Left lobe of liver (tissue), 2 donors: ENCODE data around the gene NEUROG1. TPM values are rescaled to one million over a fixed set of nuclear protein-coding genes. Genes with fewer than 3 reads are reported as not detected.
A peak's percentile ranks its signal among the peaks of the same experiment; 100 is the strongest.

ENCODE experiments used
- ATAC-seq: fragments of 200-7000 bp; cut with Tn5 transposase; one replicate; pipeline ENCODE4 v1.9.1; 2020; ENCODE audit warnings: mild to moderate bottlenecking, moderate library complexity
- DNase-seq: peaks from one replicate; pipeline ENCODE4 v3.0.0-alpha.2; 2020; ENCODE audit warnings: low spot score
- total RNA-seq: library from RNA; stranded (reverse); gene quantifications from one replicate; pipeline ENCODE4 v1.2.1, GENCODE V29; 2021
- donor health status: DM: no; HTN: no; CAD: no; lungs with moderate emphysema.
- donor health status: DM: no; HTN: yes; CAD: no.

Gene NEUROG1
- total RNA-seq, 1 donor from 2014 or later = not detected

GRCh38 chr5:135565266-135565665 is 29.5 kb upstream of the NEUROG1 start:
- no peak for DNase-seq
- no peak for ATAC-seq

GRCh38 chr5:135564331-135564730 is 28.6 kb upstream of the NEUROG1 start:
- DNase-seq (no peak), ATAC-seq (no peak)

- ATAC-seq (no peak), DNase-seq (no peak)
Measured at GRCh38 chr5:135561266-135561665, 25.5 kb upstream of the NEUROG1 start.

- DNase-seq = peak; percentile 66
- ATAC-seq = peak; percentile 96
Measured at GRCh38 chr5:135560858-135561257, 25.1 kb upstream of the NEUROG1 start.

GRCh38 chr5:135559354-135559753 is 23.6 kb upstream of the NEUROG1 start:
- DNase-seq (no peak), ATAC-seq (no peak)

DNA sequence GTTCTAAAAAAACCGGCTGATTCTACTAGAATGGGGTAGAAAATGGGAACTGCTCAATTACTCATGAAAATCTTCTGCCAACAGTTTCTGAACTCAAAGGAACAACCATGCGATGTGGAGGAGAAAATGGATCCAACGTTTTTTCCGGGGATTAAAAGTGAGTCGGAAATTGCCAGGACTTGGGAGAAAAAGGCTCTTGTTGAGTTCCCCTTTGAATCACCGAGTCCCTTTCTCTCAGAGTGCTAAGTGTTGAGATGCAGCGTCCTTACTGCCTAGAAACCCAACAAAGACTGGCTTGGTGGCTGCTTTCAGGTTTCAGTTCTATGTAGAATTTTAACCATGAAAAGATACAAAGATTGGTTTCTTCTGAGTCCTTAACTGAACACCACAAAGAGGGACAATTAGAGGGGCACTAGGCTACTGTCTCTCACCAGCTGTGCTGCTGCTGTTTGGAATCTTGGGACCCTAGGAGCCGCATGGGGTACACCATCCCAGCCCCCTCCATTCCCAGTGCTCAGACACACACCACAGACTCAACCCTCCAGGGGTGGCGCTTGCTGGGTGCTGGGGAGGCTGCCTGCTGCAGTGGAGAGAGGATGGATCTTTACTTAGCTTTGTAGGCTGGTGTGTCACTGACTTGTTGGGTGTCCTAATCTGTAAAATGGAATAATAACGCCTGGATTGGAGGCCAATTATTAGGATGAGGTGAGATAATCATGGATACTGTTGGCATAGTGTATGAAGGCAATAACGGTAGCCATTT is 21.5 kb upstream of the NEUROG1 start:
- ATAC-seq (no peak), DNase-seq (no peak)

GRCh38 chr5:135556620-135557019 is 20.9 kb upstream of the NEUROG1 start:
- ATAC-seq = no peak
- DNase-seq = no peak

- no peak for ATAC-seq
- no peak for DNase-seq
Measured at GRCh38 chr5:135555530-135555929, 19.8 kb upstream of the NEUROG1 start.

- DNase-seq (no peak), ATAC-seq (peak; percentile 77)
Measured at GRCh38 chr5:135553688-135554462, 18.1 kb upstream of the NEUROG1 start.

GRCh38 chr5:135551593-135552447 is 16.1 kb upstream of the NEUROG1 start:
- ATAC-seq = peak; percentile 91
- peak; percentile 71 for DNase-seq

- ATAC-seq (no peak), DNase-seq (no peak)
Measured at GRCh38 chr5:135549413-135549812, 13.6 kb upstream of the NEUROG1 start.

GRCh38 chr5:135547590-135548254 is 12.0 kb upstream of the NEUROG1 start:
- DNase-seq (no peak), ATAC-seq (no peak)

- no peak for DNase-seq
- no peak for ATAC-seq
Measured at GRCh38 chr5:135546912-135547311, 11.1 kb upstream of the NEUROG1 start.

- no peak for DNase-seq
- no peak for ATAC-seq
Measured at GRCh38 chr5:135546101-135546500, 10.3 kb upstream of the NEUROG1 start.

DNA sequence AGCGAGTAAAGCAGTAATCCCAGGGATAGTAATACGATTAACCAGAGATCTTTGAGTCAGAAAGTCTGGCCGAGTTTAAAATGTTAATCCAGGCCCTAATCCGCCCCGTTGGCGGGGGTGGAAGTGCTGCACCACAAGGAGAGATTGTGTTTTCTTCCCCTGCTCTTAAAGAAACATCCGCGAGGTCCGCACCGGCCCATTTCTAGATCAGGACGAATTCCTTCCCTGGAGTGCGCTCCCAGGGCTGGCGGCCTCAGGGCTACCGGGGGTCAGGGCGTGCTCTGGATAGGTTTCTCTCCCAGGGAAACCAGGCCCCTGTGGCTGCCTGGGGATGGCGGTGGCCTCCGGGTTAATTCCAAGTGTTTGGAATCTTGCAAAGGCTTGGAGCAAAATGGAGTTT is 9.3 kb upstream of the NEUROG1 start:
- no peak for ATAC-seq
- DNase-seq = no peak

DNA sequence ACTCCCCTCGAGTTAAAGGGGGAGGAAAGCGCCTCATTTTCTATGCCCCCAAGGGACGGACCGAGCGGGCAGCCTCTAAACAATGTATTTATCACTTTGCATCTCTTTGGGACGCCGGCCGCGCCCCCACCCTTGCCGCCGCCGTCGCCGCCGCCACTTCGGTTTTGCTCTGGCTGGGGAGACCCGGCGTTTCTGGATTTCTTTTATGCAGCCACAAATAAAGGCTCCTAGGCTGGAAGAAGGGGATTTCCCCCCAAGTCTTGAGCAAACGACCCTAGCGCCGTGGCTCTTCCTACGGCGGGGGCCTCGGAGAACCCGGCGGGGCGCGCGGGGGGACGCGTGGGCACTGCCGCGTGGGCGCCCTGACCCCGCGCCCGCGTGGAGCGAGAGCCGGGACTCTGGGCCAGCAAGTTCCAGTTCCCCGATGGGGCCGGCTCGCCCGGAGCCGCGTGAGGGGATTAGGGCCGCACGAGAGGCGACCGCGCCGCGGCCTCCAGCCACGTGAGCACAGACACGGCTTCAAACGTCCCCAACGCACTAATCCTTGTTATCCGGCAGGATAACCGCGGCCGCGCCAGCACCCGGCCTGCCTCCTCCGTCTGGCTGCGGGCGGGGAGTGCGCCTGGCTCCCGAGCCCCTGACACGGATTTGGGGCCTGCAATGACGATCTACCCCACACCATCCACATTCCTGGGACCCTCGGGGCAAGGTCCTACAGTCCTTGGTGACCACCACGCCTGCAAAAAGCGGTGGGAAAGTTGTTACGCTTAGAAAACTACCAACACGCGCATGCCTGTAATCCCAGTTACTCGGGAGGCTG is 7.9 kb upstream of the NEUROG1 start:
- no peak for DNase-seq

GRCh38 chr5:135543001-135543484 is 7.3 kb upstream of the NEUROG1 start:
- no peak for DNase-seq

More for the DNA sequence above, 7.9 kb upstream of the NEUROG1 start:
- ATAC-seq = peak; percentile 71

DNA sequence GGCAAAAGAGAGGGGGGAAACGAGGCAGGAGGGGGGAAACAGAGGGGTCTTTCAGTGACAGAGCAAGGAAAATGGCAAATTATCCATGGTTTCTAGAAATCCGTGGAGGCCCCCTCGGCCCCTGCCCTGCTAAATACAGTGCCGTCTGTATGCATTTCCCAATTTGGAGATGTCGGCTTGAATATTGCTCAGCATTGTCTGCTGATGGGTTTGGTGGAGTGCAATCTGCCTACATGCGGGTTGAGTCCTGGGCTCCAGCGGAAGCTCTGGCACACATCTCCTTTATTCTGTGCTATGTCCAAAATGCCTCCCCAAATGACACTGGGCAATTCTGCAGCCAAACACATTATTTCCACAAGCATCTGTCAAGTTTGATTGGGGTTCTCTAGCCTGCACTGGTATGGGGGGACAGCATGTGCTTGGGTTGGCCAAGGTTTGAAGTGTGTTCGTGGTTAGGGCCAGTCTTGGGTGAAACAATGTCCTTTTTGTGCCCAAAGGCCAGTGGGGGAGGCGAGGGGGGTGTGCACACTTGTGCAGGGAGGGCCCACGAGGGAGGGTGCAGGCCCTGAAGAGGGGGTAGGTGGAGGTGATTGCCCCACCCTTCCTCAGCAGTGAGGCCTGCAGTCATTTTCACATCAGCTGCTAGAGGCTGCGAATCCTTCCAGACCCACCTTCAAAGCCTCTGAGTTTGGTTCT is 6.2 kb upstream of the NEUROG1 start:
- no peak for ATAC-seq

More at GRCh38 chr5:135543001-135543484, 7.3 kb upstream of the NEUROG1 start:
- ATAC-seq = no peak

DNA sequence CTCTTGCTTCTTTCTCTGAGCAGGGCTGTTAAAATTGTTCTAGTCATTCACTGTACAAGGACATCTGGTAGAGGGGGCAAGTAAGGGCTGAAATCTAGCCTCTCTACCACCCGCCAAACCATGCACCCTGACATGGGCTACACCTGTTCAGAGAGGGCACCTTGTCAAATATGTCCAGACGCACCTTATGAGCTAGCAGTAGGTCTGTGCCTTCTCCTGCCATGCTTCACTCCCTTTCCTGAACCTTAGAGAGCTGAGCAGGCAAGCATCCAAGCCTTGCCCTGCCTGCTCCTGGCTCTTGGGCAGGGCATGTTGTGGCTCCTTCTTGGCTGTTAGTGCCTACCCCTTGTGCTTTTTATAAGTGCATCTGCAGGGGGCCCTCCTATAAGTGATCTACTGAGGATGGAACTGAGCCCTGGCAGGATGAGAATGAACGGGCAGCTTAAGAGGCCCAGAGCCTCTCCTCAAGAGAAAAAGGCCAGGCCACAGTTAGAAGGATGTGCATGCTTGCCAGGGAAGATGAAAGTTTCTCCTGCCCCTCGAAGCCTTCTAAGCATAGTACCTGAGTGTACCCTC is 3.8 kb upstream of the NEUROG1 start:
- no peak for ATAC-seq
- no peak for DNase-seq

More for the DNA sequence above, 6.2 kb upstream of the NEUROG1 start:
- DNase-seq = no peak
